K562 (cell line): ENCODE measurements around the gene MRPS6. TPM values are rescaled to one million over a fixed set of nuclear protein-coding genes. Genes with fewer than 3 reads are reported as not detected.

Experiments used
- CAMTA2 ChIP-seq: fragments of 250-450 bp; sonication (Bioruptor Pico); conservative IDR thresholded peaks from 2 replicates; pipeline ENCODE4 v1.5.1; 2022
- CTCF ChIP-seq, 3 experiments: IDR thresholded peaks in 2 of 3; conservative IDR thresholded peaks in 1 of 3; 2 replicates each; pipeline ENCODE4 v1.5.1; 2011 to 2012; ENCODE audit warnings: low read length in 3 of 3, mild to moderate bottlenecking in 3 of 3, control low read depth in 2 of 3, improper control_type of control experiment in 1 of 3, inconsistent platforms in 1 of 3, low read depth in 1 of 3, mixed read lengths in 1 of 3, moderate library complexity in 1 of 3; ENCODE audit not compliant: insufficient read depth in 2 of 3
- GTF2B ChIP-seq: IDR thresholded peaks from 2 replicates; pipeline ENCODE4 v1.6.1; 2011; ENCODE audit not compliant: insufficient read length; ENCODE audit errors: extremely low read depth
- HEY1 ChIP-seq: fragments of 250-450 bp; sonication (Bioruptor Pico); IDR thresholded peaks from 2 replicates; pipeline ENCODE4 v1.5.0; 2020; ENCODE audit warnings: mild to moderate bottlenecking, moderate library complexity, borderline replicate concordance
- MEF2D ChIP-seq: conservative IDR thresholded peaks from 2 replicates; pipeline ENCODE4 v1.6.1; 2016; ENCODE audit warnings: low read depth, missing genetic modification characterization, missing compliant biosample characterization
- POU5F1 ChIP-seq: fragments of 150-350 bp; IDR thresholded peaks from 2 replicates; pipeline ENCODE4 v1.6.1; 2014; ENCODE audit warnings: borderline replicate concordance, low read length, low read depth, mild to moderate bottlenecking; ENCODE audit not compliant: partially characterized antibody
- RBBP5 ChIP-seq: fragments of 200-600 bp; sonication (generic); IDR thresholded peaks from 2 replicates; pipeline ENCODE4 v1.6.1; 2012; ENCODE audit warnings: borderline replicate concordance, mild to moderate bottlenecking, low read length, control low read depth, inconsistent platforms; ENCODE audit not compliant: insufficient read depth, poor library complexity, severe bottlenecking
- polyA plus RNA-seq, 8 experiments: library from polyadenylated mRNA; depleted of rRNA in 4 of 8; stranded (reverse) in 5 of 8; unstranded in 3 of 8; fragments of >200 nt; fragmentation: Nextera tagmentation in 2 of 8; fragmentation: Illumina TruSeq in 1 of 8; extraction: Ambion mirVana in 2 of 8; extraction: Trizol in 1 of 8; gene quantifications; 2 replicates each; pipeline versions ENCODE4 v1.2.1 to v1.2.3, GENCODE V29; 2011 to 2014; ENCODE audit warnings: inconsistent platforms in 1 of 8, missing spikeins in 1 of 8
- total RNA-seq, 7 experiments: library from RNA; depleted of rRNA in 6 of 7; stranded (reverse); fragments of >200 nt in 6 of 7; fragmentation: Illumina TruSeq in 2 of 7; extraction: Trizol in 2 of 7; gene quantifications; 2 replicates each; pipeline versions ENCODE4 v1.2.1 to v1.2.3, GENCODE V29; 2011 to 2021; ENCODE audit warnings: low replicate concordance in 1 of 7
- TF ChIP-seq, protein P1 (sequence below): fragments of 200-600 bp; sonication (generic); IDR thresholded peaks from one replicate; pipeline ENCODE4 v1.6.1; 2012; ENCODE audit warnings: mild to moderate bottlenecking, low read depth, low read length, inconsistent platforms

MRPS6 gene
- total and polyA plus RNA-seq, 9 of the 15 experiments (the other 6 are each of a cell fraction or from before 2014, with no cell fraction given): 26.1 to 72.0 (median 39.3) TPM

- TF ChIP-seq CAMTA2 (CRISPR knock-in tag) (no peak), RBBP5 (no peak), CTCF (IDR thresholded peaks at IDR 0.05 in 2 of 3, conservative IDR thresholded peaks at IDR 0.05 in 1 of 3; ENCODE audit: insufficient read depth in 2 of 3, low read depth in 1 of 3, low read length in 3 of 3) (no peak), MEF2D (no peak), HEY1 (CRISPR knock-in tag) (no peak), POU5F1 (no peak), GTF2B (no peak)
- TF ChIP-seq, protein P1, sequence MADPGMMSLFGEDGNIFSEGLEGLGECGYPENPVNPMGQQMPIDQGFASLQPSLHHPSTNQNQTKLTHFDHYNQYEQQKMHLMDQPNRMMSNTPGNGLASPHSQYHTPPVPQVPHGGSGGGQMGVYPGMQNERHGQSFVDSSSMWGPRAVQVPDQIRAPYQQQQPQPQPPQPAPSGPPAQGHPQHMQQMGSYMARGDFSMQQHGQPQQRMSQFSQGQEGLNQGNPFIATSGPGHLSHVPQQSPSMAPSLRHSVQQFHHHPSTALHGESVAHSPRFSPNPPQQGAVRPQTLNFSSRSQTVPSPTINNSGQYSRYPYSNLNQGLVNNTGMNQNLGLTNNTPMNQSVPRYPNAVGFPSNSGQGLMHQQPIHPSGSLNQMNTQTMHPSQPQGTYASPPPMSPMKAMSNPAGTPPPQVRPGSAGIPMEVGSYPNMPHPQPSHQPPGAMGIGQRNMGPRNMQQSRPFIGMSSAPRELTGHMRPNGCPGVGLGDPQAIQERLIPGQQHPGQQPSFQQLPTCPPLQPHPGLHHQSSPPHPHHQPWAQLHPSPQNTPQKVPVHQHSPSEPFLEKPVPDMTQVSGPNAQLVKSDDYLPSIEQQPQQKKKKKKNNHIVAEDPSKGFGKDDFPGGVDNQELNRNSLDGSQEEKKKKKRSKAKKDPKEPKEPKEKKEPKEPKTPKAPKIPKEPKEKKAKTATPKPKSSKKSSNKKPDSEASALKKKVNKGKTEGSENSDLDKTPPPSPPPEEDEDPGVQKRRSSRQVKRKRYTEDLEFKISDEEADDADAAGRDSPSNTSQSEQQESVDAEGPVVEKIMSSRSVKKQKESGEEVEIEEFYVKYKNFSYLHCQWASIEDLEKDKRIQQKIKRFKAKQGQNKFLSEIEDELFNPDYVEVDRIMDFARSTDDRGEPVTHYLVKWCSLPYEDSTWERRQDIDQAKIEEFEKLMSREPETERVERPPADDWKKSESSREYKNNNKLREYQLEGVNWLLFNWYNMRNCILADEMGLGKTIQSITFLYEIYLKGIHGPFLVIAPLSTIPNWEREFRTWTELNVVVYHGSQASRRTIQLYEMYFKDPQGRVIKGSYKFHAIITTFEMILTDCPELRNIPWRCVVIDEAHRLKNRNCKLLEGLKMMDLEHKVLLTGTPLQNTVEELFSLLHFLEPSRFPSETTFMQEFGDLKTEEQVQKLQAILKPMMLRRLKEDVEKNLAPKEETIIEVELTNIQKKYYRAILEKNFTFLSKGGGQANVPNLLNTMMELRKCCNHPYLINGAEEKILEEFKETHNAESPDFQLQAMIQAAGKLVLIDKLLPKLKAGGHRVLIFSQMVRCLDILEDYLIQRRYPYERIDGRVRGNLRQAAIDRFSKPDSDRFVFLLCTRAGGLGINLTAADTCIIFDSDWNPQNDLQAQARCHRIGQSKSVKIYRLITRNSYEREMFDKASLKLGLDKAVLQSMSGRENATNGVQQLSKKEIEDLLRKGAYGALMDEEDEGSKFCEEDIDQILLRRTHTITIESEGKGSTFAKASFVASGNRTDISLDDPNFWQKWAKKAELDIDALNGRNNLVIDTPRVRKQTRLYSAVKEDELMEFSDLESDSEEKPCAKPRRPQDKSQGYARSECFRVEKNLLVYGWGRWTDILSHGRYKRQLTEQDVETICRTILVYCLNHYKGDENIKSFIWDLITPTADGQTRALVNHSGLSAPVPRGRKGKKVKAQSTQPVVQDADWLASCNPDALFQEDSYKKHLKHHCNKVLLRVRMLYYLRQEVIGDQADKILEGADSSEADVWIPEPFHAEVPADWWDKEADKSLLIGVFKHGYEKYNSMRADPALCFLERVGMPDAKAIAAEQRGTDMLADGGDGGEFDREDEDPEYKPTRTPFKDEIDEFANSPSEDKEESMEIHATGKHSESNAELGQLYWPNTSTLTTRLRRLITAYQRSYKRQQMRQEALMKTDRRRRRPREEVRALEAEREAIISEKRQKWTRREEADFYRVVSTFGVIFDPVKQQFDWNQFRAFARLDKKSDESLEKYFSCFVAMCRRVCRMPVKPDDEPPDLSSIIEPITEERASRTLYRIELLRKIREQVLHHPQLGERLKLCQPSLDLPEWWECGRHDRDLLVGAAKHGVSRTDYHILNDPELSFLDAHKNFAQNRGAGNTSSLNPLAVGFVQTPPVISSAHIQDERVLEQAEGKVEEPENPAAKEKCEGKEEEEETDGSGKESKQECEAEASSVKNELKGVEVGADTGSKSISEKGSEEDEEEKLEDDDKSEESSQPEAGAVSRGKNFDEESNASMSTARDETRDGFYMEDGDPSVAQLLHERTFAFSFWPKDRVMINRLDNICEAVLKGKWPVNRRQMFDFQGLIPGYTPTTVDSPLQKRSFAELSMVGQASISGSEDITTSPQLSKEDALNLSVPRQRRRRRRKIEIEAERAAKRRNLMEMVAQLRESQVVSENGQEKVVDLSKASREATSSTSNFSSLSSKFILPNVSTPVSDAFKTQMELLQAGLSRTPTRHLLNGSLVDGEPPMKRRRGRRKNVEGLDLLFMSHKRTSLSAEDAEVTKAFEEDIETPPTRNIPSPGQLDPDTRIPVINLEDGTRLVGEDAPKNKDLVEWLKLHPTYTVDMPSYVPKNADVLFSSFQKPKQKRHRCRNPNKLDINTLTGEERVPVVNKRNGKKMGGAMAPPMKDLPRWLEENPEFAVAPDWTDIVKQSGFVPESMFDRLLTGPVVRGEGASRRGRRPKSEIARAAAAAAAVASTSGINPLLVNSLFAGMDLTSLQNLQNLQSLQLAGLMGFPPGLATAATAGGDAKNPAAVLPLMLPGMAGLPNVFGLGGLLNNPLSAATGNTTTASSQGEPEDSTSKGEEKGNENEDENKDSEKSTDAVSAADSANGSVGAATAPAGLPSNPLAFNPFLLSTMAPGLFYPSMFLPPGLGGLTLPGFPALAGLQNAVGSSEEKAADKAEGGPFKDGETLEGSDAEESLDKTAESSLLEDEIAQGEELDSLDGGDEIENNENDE: no peak
Measured at GRCh38 chr21:34029743-34030528, 43.4 kb upstream of the MRPS6 start (continued).
